GM18873 (cell line): ENCODE results near the gene ZNF496.
A peak's percentile ranks its signal among the peaks of the same experiment; 100 is the strongest.

Source experiments
- ATAC-seq: cut with Tn5 transposase; IDR thresholded peaks from one replicate; pipeline ENCODE4 v1.9.1; 2021; ENCODE audit warnings: mild to moderate bottlenecking, moderate library complexity, moderate number of reproducible peaks; ENCODE audit not compliant: unreplicated experiment, low FRiP score

The ZNF496 gene

GRCh38 chr1:247330548-247331171 lies 1.0 kb downstream of the ZNF496 start:
- ATAC-seq: peak; percentile 8

- no peak for ATAC-seq
Observed at GRCh38 chr1:247329097-247329617, 2.5 kb downstream of the ZNF496 start.

GRCh38 chr1:247328311-247328710 lies 3.4 kb downstream of the ZNF496 start:
- ATAC-seq: no peak

GRCh38 chr1:247326411-247327130 lies 5.1 kb downstream of the ZNF496 start:
- no peak for ATAC-seq

- no peak for ATAC-seq
Observed at GRCh38 chr1:247324923-247325322, 6.7 kb downstream of the ZNF496 start.

GRCh38 chr1:247324204-247324787 lies 7.4 kb downstream of the ZNF496 start:
- ATAC-seq: no peak

GRCh38 chr1:247322849-247323586 lies 8.6 kb downstream of the ZNF496 start:
- peak; percentile 47 for ATAC-seq

- ATAC-seq: peak; percentile 50
Observed at GRCh38 chr1:247322442-247322841, 9.2 kb downstream of the ZNF496 start.

GRCh38 chr1:247317702-247318101 lies 14.0 kb downstream of the ZNF496 start:
- ATAC-seq: no peak

- no peak for ATAC-seq
Observed at GRCh38 chr1:247316590-247317197, 15.0 kb downstream of the ZNF496 start.

GRCh38 chr1:247304031-247304430 lies 27.6 kb downstream of the ZNF496 start:
- ATAC-seq: no peak

- ATAC-seq: no peak
Observed at GRCh38 chr1:247303216-247303615, 28.5 kb downstream of the ZNF496 start.

- ATAC-seq: no peak
Observed at GRCh38 chr1:247301176-247301540, 30.5 kb downstream of the ZNF496 start.

GRCh38 chr1:247300491-247301175 lies 31.0 kb downstream of the ZNF496 start:
- ATAC-seq: no peak

- ATAC-seq: no peak
Observed at GRCh38 chr1:247299723-247300381, 31.8 kb downstream of the ZNF496 start.

GRCh38 chr1:247298701-247299100 lies 33.0 kb downstream of the ZNF496 start:
- ATAC-seq: no peak

GRCh38 chr1:247298124-247298481 lies 33.6 kb downstream of the ZNF496 start:
- ATAC-seq: no peak

- no peak for ATAC-seq
Observed at GRCh38 chr1:247297263-247298123, 34.2 kb downstream of the ZNF496 start.
